GOT3 (cell line): Measurements from ENCODE around the gene CYP1B1.
"Not testable (repeated sequence)": the region's sequence is repeated elsewhere in the genome, so short reads cannot be mapped to it uniquely, and the experiment has no call there.

Experiments used
- DNase-seq: peaks from one replicate; lab custom pipeline; 2025; ENCODE audit warnings: mixed read lengths; lab: John Stamatoyannopoulos, UW

Gene CYP1B1

GRCh38 chr2:38032946-38033345, 43.0 kb downstream of the CYP1B1 start:
- no peak for DNase-seq

- no peak for DNase-seq
Observed at GRCh38 chr2:38030635-38031355, 45.2 kb downstream of the CYP1B1 start.

- DNase-seq, result no peak
Observed at GRCh38 chr2:38029512-38029911, 46.4 kb downstream of the CYP1B1 start.

GRCh38 chr2:38028829-38029228, 47.1 kb downstream of the CYP1B1 start:
- DNase-seq, result no peak

GRCh38 chr2:38026846-38027245, 49.1 kb downstream of the CYP1B1 start:
- DNase-seq, result no peak

- no peak for DNase-seq
Observed at GRCh38 chr2:38021589-38021988, 54.4 kb downstream of the CYP1B1 start.

- not testable (repeated sequence) for DNase-seq
Observed at GRCh38 chr2:38020359-38021069, 55.4 kb downstream of the CYP1B1 start.

- no peak for DNase-seq
Observed at GRCh38 chr2:38017836-38018235, 58.1 kb downstream of the CYP1B1 start.
